ENCODE results near the gene RNF6.
"Not testable (repeated sequence)": the region's sequence is repeated elsewhere in the genome, so short reads cannot be mapped to it uniquely, and the experiment has no call there.

RNF6 gene

GRCh38 chr13:26221721-26222519, at the start of gene RNF6:
RNF6 (minus strand) TSS chr13:26222314; CDS start chr13:26219649, 2,665 bp downstream.
- DNase-seq (ENCODE audit: low read depth in 2 of 2), result peak; percentile 74 to 83

- no peak for DNase-seq (ENCODE audit: low read depth in 2 of 2)
Measured at GRCh38 chr13:26270707-26271106, 48.6 kb upstream of the RNF6 start.

- no peak for DNase-seq (ENCODE audit: low read depth in 2 of 2)
Measured at GRCh38 chr13:26266311-26266710, 44.2 kb upstream of the RNF6 start.

GRCh38 chr13:26262156-26262555, 40.0 kb upstream of the RNF6 start:
- DNase-seq (ENCODE audit: low read depth in 2 of 2), result no peak

GRCh38 chr13:26259634-26260033, 37.5 kb upstream of the RNF6 start:
- no peak for DNase-seq (ENCODE audit: low read depth in 2 of 2)

- DNase-seq (ENCODE audit: low read depth in 2 of 2), result no peak
Measured at GRCh38 chr13:26257049-26257448, 34.9 kb upstream of the RNF6 start.

GRCh38 chr13:26255691-26256277, 33.7 kb upstream of the RNF6 start:
- DNase-seq (ENCODE audit: low read depth in 2 of 2), result no peak

- no peak for DNase-seq (ENCODE audit: low read depth in 2 of 2)
Measured at GRCh38 chr13:26255115-26255514, 33.0 kb upstream of the RNF6 start.

- DNase-seq (ENCODE audit: low read depth in 2 of 2), result peak; percentile 23 to 36
Measured at GRCh38 chr13:26254583-26255111, 32.5 kb upstream of the RNF6 start.

GRCh38 chr13:26253787-26254582, 31.9 kb upstream of the RNF6 start, which contains the start of gene CDK8:
CDK8 (plus strand) TSS chr13:26254129; CDS start chr13:26254642, 513 bp downstream.
- peak; percentile 80 to 81 for DNase-seq (ENCODE audit: low read depth in 2 of 2)

- DNase-seq (ENCODE audit: low read depth in 2 of 2), result no peak
Measured at GRCh38 chr13:26253262-26253786, 31.2 kb upstream of the RNF6 start.

GRCh38 chr13:26252006-26252405, 29.9 kb upstream of the RNF6 start:
- not testable (repeated sequence) for DNase-seq (ENCODE audit: low read depth in 2 of 2)

- no peak for DNase-seq (ENCODE audit: low read depth in 2 of 2)
Measured at GRCh38 chr13:26249551-26249950, 27.4 kb upstream of the RNF6 start.

GRCh38 chr13:26247608-26248007, 25.5 kb upstream of the RNF6 start:
- DNase-seq (ENCODE audit: low read depth in 2 of 2), result no peak

- no peak for DNase-seq (ENCODE audit: low read depth in 2 of 2)
Measured at GRCh38 chr13:26247011-26247410, 24.9 kb upstream of the RNF6 start.

- no peak for DNase-seq (ENCODE audit: low read depth in 2 of 2)
Measured at GRCh38 chr13:26246154-26246553, 24.0 kb upstream of the RNF6 start.

- no peak for DNase-seq (ENCODE audit: low read depth in 2 of 2)
Measured at GRCh38 chr13:26236296-26236695, 14.2 kb upstream of the RNF6 start.

GRCh38 chr13:26230703-26231102, 8.6 kb upstream of the RNF6 start:
- DNase-seq (ENCODE audit: low read depth in 2 of 2), result no peak

- no peak for DNase-seq (ENCODE audit: low read depth in 2 of 2)
Measured at GRCh38 chr13:26229080-26229615, 7.0 kb upstream of the RNF6 start.

- DNase-seq (ENCODE audit: low read depth in 2 of 2), result no peak
Measured at GRCh38 chr13:26228096-26228495, 6.0 kb upstream of the RNF6 start.

- no peak for DNase-seq (ENCODE audit: low read depth in 2 of 2)
Measured at GRCh38 chr13:26227166-26227971, 5.3 kb upstream of the RNF6 start.

Data from stimulated activated CD4-positive, alpha-beta T cell treated with anti-CD3 and anti-CD28 coated beads, Interleukin-15, amount 100 ng/mL, for 48 hours (primary cell).